Chondrocyte (in vitro differentiated cells): ENCODE results near the gene TAF7. TPM values are rescaled to one million over a fixed set of nuclear protein-coding genes. Genes with fewer than 3 reads are reported as not detected.

ENCODE experiments used
- DNase-seq: peaks from one replicate; pipeline ENCODE4 v3.0.0; 2021; ENCODE audit warnings: mixed read lengths, low spot score
- H3K27ac Mint-ChIP-seq: one replicate; pipeline ENCODE4 v1.8.0; 2021; ENCODE audit warnings: mild to moderate bottlenecking, moderate library complexity, mixed read lengths; ENCODE audit not compliant: unreplicated experiment
- H3K27me3 Mint-ChIP-seq: 2 replicates; pipeline ENCODE4 v1.8.0; 2021; ENCODE audit warnings: low read depth, mixed read lengths
- H3K36me3 Mint-ChIP-seq: 2 replicates; pipeline ENCODE4 v1.8.0; 2021; ENCODE audit warnings: low read depth, mixed read lengths
- H3K4me1 Mint-ChIP-seq: 2 replicates; pipeline ENCODE4 v1.8.0; 2021; ENCODE audit warnings: low read depth, mild to moderate bottlenecking, mixed read lengths
- H3K4me3 Mint-ChIP-seq: one replicate; pipeline ENCODE4 v1.8.0; 2021; ENCODE audit warnings: mild to moderate bottlenecking, moderate library complexity, mixed read lengths; ENCODE audit not compliant: unreplicated experiment
- H3K9me3 Mint-ChIP-seq: 2 replicates; pipeline ENCODE4 v1.8.0; 2021; ENCODE audit warnings: low read depth, mixed read lengths
- CTCF ChIP-seq: fragments of 200-600 bp; sonication (generic); IDR thresholded peaks from 2 replicates; pipeline ENCODE4 v1.5.0; 2021; ENCODE audit warnings: antibody characterized with exemption, mild to moderate bottlenecking, moderate library complexity
- total RNA-seq: library from RNA; stranded (reverse); gene quantifications from 3 replicates; pipeline ENCODE4 v1.2.1, GENCODE V29; 2021

TAF7 gene
- total RNA-seq, 1 donor from 2014 or later = 66.4 TPM

- H3K4me1 Mint-ChIP-seq = no peaks in the 10 kb centered on the region
- H3K27ac Mint-ChIP-seq = no peak within 1 kb of the TSS
- peak; percentile 21 for TF ChIP-seq CTCF
- no peak for DNase-seq
- peaks cover 9% of the 10 kb centered on the region for H3K36me3 Mint-ChIP-seq
- H3K9me3 Mint-ChIP-seq = peaks cover 52% of the 10 kb centered on the region
- H3K27me3 Mint-ChIP-seq = no peaks in the 10 kb centered on the region
- H3K4me3 Mint-ChIP-seq = no peak within 1 kb of the TSS
Measured at GRCh38 chr5:141330299-141331080, 9.9 kb upstream of the TAF7 start, which contains the start of gene PCDHGA1. TSS of gene PCDHGA1 (plus strand) at chr5:141330514.

- Mint-ChIP-seq H3K4me3 (no peak overlapping the region), H3K27me3 (no peaks in the 10 kb centered on the region), H3K4me1 (no peaks in the 10 kb centered on the region), H3K9me3 (peaks cover 42% of the 10 kb centered on the region), H3K36me3 (peaks cover 7% of the 10 kb centered on the region), H3K27ac (no peak overlapping the region)
- no peak for TF ChIP-seq CTCF
- DNase-seq = no peak
Measured at GRCh38 chr5:141328231-141328630, 7.6 kb upstream of the TAF7 start.

- Mint-ChIP-seq H3K36me3 (peaks cover 11% of the 10 kb centered on the region), H3K27ac (no peak overlapping the region), H3K9me3 (peaks cover 47% of the 10 kb centered on the region), H3K4me1 (no peaks in the 10 kb centered on the region), H3K4me3 (peak overlapping the region; percentile 54), H3K27me3 (no peaks in the 10 kb centered on the region)
- peak; percentile 29 for TF ChIP-seq CTCF
- no peak for DNase-seq
Measured at GRCh38 chr5:141326088-141326854, 5.7 kb upstream of the TAF7 start.

- Mint-ChIP-seq H3K4me3 (no peak overlapping the region), H3K9me3 (peaks cover 55% of the 10 kb centered on the region), H3K4me1 (peaks cover 23% of the 10 kb centered on the region), H3K36me3 (peaks cover 40% of the 10 kb centered on the region), H3K27ac (no peak overlapping the region), H3K27me3 (no peaks in the 10 kb centered on the region)
- no peak for DNase-seq
- TF ChIP-seq CTCF = no peak
Measured at GRCh38 chr5:141322261-141322660, 1.7 kb upstream of the TAF7 start.

- Mint-ChIP-seq H3K27me3 (no peaks in the 10 kb centered on the region), H3K36me3 (peaks cover 56% of the 10 kb centered on the region), H3K9me3 (peaks cover 57% of the 10 kb centered on the region), H3K4me1 (peaks cover 27% of the 10 kb centered on the region), H3K4me3 (peak overlapping the region; percentile 98), H3K27ac (peak overlapping the region; percentile 100)
- no peak for DNase-seq
- no peak for TF ChIP-seq CTCF
Measured at GRCh38 chr5:141319699-141320098, 885 bp downstream of the TAF7 start.
